Activated gamma-delta T cell treated with Interleukin-2 at 50 U/mL for 16 hours (primary cell): ENCODE results near the gene ZCCHC13.
"Not testable (repeated sequence)": the region's sequence is repeated elsewhere in the genome, so short reads cannot be mapped to it uniquely, and the experiment has no call there.

ENCODE experiments used
- DNase-seq: peaks from one replicate; pipeline ENCODE4 v3.0.0-alpha.2; 2020

The ZCCHC13 gene

DNA sequence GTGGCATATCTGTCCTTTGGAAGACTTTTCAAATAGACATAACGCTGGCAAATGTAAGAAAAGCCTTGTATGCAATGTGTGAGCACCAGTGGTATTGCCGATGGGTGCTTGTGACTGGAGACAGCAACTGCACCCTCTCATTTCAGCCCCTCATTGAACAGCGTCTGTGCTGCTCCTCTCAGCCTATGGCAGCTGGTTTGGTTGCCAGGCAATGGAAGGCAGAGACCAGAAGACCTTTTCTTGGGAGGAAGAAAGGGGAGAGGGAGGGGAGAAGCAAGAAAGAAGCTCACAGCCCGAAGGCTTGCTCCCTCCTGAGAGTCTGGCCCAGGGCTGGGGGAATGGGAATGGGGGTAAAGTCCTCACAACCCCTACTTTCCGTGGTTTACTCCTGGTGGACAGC, 20.2 kb downstream of the ZCCHC13 start:
- no peak for DNase-seq

DNA sequence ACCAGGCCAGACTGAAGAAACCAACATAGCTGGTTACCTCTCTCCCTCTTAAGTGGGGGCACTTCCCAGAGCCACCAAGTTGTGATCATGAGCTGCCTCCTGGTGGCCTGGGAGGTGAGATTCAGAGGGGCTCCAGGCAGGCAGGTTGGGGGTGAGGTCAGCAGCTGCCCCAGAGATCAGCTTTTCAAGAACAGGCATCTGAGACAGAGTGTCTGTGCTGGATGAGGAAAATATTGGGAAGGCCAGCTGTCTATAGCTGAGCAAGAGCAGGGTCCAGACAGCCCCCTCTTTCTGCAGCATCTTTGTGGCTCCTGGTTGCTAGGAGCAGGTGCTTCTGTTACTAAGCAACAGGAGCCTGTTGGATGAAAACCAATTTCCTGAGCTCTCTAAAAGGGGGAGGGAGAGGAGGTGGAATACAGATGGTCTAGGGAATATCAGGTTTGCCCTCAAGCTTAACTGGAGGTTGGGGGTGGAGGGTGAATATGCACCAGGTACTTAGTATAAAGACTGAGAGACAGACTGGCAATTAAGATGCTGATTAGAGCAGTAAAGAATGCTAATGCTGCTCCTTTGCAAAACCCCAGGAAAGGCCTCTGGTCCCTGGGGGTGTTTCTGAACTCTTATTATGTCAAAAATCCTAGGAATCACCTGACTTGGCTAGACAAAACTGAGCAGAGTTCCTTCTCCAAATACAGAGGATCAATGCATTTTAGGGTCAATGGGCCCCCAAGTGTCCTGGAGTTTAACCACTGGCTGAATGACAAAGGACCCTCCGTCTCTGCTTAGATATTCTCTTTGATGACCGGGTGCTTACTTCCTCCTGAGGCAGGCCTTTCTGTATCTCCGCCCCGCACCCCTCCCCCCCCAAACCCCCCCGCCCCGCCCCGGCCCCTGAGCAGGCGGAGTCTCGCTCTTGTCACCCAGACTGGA, 21.4 kb downstream of the ZCCHC13 start:
- DNase-seq: no peak

DNA sequence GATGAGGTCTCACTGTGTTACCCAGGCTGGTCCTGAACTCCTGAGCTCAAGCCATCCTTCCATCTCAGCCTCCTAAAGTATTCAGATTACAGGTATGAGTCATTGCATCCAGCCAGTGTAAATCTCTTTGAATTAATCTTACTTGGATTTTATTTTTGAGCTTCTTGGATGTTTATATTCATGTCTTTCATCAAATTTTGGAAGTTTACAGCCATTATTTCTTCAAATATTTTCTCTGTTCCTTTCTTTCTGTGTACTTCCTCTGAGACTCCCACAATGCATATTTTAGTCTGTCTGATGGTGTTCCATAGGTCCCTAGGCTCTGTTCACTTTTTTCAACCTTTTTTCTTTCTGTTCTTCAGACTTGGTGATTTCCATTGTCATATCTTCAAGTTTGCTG, 34.9 kb downstream of the ZCCHC13 start:
- DNase-seq: no peak

DNA sequence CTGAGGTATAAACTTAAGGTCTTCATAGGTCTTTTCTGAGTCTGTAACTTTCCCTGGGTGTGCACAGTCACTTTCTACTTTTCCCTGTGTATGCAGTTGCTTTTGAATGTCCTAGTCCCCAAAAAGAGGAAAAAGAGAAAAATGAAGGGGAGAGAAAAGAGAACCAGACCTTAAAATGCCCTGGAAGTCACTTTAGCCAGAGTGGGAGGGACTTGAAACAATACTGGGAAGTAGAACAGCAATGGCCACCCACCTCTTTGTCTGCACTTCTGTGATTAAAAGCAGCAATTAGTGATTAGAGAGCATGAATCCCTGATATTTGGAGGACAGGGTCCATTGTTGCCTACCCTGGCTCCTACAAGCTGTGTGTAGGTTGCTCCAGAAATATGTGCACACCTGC, 36.1 kb downstream of the ZCCHC13 start:
- no peak for DNase-seq

DNA sequence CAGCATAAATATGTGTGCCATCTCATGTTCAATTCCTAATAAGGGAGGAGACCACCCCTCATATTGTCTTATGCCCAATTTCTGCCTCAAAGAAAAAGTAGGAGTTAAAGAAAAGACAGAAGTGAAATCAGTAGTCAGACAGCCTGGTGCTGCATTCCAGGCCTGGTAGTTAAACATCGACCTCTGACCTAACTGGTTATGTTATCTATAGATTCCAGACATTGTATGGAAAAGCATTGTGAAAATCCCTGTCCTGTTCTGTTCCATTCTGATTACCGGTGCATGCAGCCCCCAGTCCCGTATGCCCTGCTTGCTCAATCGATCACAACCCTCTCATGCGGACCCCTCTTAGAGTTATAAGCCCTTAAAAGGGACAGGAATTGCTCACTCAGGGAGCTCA, 38.2 kb downstream of the ZCCHC13 start:
- not testable (repeated sequence) for DNase-seq

DNA sequence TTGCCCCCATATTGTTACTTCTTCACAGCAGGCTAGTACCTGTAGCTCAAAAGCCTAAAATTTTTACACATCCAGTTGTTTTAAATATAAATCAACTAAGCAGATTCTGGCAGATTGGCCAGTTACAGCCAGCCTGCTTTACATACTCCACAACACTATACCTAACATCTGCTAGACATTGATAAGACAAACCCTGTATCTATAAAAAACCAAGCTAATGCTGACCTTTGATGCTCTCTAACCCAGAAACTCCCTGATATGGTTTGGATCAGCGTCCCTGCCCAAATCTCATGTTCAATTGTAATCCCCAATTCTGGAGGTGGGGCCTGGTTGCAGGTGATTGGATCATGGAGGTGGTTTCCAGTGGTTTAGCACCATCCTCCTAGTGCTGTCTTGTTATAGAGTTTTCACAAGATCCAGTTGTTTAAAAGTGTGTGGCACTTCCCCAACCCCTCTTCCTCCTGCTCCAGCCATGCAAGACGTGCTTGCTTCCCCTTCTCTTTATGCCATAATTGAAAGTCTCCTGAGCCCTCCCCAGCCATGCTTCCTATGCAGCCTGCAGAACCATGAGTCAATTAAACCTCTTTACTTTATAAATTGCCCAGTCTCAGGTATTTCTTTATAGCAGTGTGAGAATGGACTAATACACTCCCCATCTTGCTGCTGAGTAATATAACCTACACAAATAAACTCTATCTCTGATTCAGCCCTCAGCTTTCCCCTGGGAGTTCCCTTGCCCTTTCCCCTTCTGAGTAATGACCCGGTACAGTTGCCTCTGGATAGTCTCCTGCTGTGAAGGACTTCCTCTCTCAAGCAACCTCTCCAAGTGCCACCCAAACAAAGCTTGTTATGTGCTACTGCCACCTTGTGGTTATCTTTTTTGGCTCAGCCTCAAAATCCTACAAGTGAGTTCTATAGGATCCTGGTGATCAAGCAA, 39.6 kb downstream of the ZCCHC13 start:
- DNase-seq: peak; percentile 34

DNA sequence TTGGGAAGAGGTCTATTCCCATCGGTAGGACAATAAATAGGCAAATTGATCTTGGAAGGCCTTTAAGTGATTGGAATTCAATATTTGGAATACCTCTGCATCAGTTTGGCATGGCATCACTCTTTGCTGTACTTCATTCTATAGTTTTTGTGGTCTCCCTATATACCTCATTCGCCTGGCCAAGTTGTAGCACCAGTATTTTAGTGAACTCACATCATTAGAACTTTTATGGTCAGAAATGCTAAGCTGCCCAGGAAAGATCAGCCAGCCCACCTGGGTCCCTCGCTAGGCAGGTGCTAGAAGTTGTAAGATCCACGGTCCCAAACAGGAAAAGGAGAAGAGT, 40.3 kb downstream of the ZCCHC13 start:
- no peak for DNase-seq

DNA sequence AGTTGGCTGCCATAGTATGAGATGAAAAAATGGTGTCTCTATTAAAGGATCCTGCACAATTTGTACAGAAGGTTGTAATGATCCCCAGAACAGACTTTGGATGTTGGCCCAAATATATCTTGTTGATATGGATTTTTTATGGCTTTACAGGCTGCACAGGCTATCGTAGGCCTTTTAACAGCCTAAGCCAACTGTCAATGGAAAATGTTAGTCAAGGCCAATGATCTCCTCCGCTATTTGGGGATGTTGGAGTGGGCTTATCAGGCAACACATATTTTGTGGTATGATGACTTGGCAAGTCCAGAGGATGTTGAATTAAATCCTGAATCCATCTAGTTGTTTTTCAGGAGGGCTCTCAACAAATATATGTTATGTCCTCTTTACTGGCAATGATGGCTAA, 42.1 kb downstream of the ZCCHC13 start:
- DNase-seq: no peak

DNA sequence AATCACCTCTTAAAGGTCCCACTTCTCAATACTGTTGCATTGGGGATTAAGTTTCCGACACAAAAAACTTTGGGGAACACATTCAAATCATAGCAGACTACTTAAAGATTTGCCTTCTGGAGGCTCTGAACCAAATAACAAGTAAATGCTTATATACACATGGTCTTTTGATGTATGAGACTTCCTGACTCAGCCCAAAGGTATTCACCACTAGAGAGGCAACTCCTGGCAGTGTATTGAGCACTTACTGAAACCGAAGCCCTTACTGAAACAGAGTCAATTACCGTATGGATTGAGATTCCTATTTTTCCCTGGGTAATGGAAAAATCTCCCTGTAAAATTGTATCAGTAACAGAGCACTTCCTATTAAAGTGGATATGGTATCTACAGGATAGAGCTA, 45.4 kb downstream of the ZCCHC13 start:
- no peak for DNase-seq

DNA sequence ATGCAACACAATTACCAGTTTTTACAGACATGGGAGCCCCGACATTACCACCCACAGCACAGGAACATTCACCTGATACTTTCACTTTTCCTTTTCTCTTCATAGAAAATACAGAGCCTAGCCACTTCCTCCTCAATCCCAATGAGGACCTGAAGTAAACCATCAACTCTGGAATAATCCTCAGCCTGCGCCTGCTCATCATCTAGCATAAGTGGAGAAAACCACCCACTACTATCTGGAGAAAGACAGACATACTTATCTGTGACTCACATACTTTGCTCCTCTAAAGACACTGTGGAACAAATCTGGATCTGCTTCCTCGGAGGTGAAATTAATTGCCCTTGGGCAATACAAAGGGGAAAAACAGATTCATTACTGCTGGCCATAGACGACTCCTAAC, 47.8 kb downstream of the ZCCHC13 start:
- DNase-seq: no peak

DNA sequence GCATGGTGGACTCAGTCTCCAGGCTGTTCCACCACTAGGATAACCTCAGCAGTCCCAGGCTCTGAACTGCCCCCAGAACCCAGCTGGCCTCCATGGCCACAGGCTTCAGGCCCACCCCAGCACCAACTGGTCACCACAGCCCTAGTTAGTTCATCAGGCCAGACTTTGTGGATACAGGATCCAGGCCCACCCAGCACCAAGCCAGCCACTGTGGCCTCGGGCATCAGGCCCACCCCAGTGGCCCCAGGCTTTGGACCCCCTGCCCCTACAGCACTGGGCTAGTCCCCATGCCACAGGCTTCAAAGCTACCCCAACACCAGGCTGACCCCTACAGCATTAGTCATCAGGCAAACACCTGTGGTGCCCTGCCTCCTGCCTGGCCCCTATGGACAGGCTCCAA, 50.0 kb downstream of the ZCCHC13 start:
- DNase-seq: no peak
